HepG2 (cell line): ENCODE data around the gene HHIPL2. TPM values are rescaled to one million over a fixed set of nuclear protein-coding genes. Genes with fewer than 3 reads are reported as not detected.

Experiments used
- ARID2 ChIP-seq: sonication (generic); formaldehyde crosslinking; IDR thresholded peaks from 2 replicates; pipeline ENCODE4 v1.8.1; 2022; ENCODE audit warnings: mild to moderate bottlenecking, missing genetic modification reagents, borderline replicate concordance
- FOSL2 ChIP-seq: sonication (generic); formaldehyde crosslinking; IDR thresholded peaks from 2 replicates; pipeline ENCODE4 v1.4.0; 2020; ENCODE audit warnings: missing genetic modification reagents
- FOXA3 ChIP-seq: IDR thresholded peaks from 2 replicates; pipeline ENCODE4 v1.6.1; 2016; ENCODE audit warnings: missing genetic modification reagents, missing compliant biosample characterization
- GFI1 ChIP-seq: sonication (generic); formaldehyde crosslinking; IDR thresholded peaks from 2 replicates; pipeline ENCODE4 v1.5.0; 2020; ENCODE audit warnings: missing genetic modification reagents, mild to moderate bottlenecking, borderline replicate concordance
- MED1 ChIP-seq: sonication (generic); formaldehyde crosslinking; IDR thresholded peaks from 2 replicates; pipeline ENCODE4 v1.4.0; 2020; ENCODE audit warnings: missing genetic modification reagents
- MIER3 ChIP-seq: IDR thresholded peaks from 2 replicates; pipeline ENCODE4 v1.6.1; 2016; ENCODE audit warnings: missing compliant biosample characterization, borderline replicate concordance
- ZNF326 ChIP-seq: sonication (generic); formaldehyde crosslinking; IDR thresholded peaks from 2 replicates; pipeline ENCODE4 v1.4.0; 2020; ENCODE audit warnings: missing genetic modification reagents, borderline replicate concordance
- ZNF430 ChIP-seq: sonication (generic); formaldehyde crosslinking; IDR thresholded peaks from 2 replicates; pipeline ENCODE4 v1.9.0; 2021; ENCODE audit warnings: mild to moderate bottlenecking, missing genetic modification reagents
- ZNF510 ChIP-seq: sonication (generic); formaldehyde crosslinking; IDR thresholded peaks from 2 replicates; pipeline ENCODE4 v1.4.0; 2020; ENCODE audit warnings: low read depth, mild to moderate bottlenecking, missing genetic modification reagents
- ZNF589 ChIP-seq: sonication (generic); formaldehyde crosslinking; conservative IDR thresholded peaks from 2 replicates; pipeline ENCODE4 v1.8.0; 2022; ENCODE audit warnings: mild to moderate bottlenecking, moderate library complexity, missing genetic modification reagents
- ZNF781 ChIP-seq: sonication (generic); formaldehyde crosslinking; IDR thresholded peaks from 2 replicates; pipeline ENCODE4 v1.5.1; 2020; ENCODE audit warnings: borderline replicate concordance, mild to moderate bottlenecking, missing genetic modification reagents; ENCODE audit errors: not compliant biosample characterization
- ZNF839 ChIP-seq: sonication (generic); formaldehyde crosslinking; IDR thresholded peaks from 2 replicates; pipeline ENCODE4 v1.4.0; 2020; ENCODE audit warnings: missing genetic modification reagents, mild to moderate bottlenecking, borderline replicate concordance
- polyA plus RNA-seq, 8 experiments: library from polyadenylated mRNA; depleted of rRNA in 3 of 8; stranded (reverse) in 7 of 8; unstranded in 1 of 8; fragments of >200 nt; fragmentation: Illumina TruSeq in 4 of 8; extraction: Trizol in 4 of 8; gene quantifications; 2 replicates each; pipeline versions ENCODE4 v1.2.1 to v1.2.3, GENCODE V29; 2011 to 2016; ENCODE audit warnings: low read depth in 4 of 8, missing spikeins in 1 of 8, mixed read lengths in 1 of 8; ENCODE audit not compliant: insufficient read depth in 1 of 8
- total RNA-seq, 5 experiments: library from RNA; depleted of rRNA; stranded (reverse); fragments of >200 nt; fragmentation: Illumina TruSeq; extraction: Trizol; gene quantifications; 2 replicates each; pipeline ENCODE4 v1.2.3, GENCODE V29; 2016; ENCODE audit warnings: low read depth in 1 of 5
- TF ChIP-seq, protein P1 (sequence below): sonication (generic); formaldehyde crosslinking; conservative IDR thresholded peaks from 2 replicates; pipeline ENCODE4 v1.4.0; 2020; ENCODE audit warnings: mild to moderate bottlenecking, missing genetic modification reagents, moderate library complexity
- TF ChIP-seq, protein P2 (sequence below): sonication (generic); formaldehyde crosslinking; IDR thresholded peaks from 2 replicates; pipeline ENCODE4 v1.9.0; 2022; ENCODE audit warnings: missing genetic modification reagents, mild to moderate bottlenecking, borderline replicate concordance
- TF ChIP-seq, protein P3 (sequence below): sonication (generic); formaldehyde crosslinking; IDR thresholded peaks from 2 replicates; pipeline ENCODE4 v1.5.1; 2020; ENCODE audit warnings: missing genetic modification reagents, mild to moderate bottlenecking, borderline replicate concordance
- TF ChIP-seq, protein P4 (sequence below): sonication (generic); formaldehyde crosslinking; IDR thresholded peaks from 2 replicates; pipeline ENCODE4 v1.4.0; 2020; ENCODE audit warnings: mild to moderate bottlenecking, missing genetic modification reagents

Gene HHIPL2
- total and polyA plus RNA-seq, 2 of the 13 experiments (the other 11 are each of a cell fraction or from before 2014, with no cell fraction given), result 0.53 to 1.3 TPM

GRCh38 chr1:222555992-222556615 lies 8.2 kb upstream of the HHIPL2 start (continued):
- TF ChIP-seq, protein P1, sequence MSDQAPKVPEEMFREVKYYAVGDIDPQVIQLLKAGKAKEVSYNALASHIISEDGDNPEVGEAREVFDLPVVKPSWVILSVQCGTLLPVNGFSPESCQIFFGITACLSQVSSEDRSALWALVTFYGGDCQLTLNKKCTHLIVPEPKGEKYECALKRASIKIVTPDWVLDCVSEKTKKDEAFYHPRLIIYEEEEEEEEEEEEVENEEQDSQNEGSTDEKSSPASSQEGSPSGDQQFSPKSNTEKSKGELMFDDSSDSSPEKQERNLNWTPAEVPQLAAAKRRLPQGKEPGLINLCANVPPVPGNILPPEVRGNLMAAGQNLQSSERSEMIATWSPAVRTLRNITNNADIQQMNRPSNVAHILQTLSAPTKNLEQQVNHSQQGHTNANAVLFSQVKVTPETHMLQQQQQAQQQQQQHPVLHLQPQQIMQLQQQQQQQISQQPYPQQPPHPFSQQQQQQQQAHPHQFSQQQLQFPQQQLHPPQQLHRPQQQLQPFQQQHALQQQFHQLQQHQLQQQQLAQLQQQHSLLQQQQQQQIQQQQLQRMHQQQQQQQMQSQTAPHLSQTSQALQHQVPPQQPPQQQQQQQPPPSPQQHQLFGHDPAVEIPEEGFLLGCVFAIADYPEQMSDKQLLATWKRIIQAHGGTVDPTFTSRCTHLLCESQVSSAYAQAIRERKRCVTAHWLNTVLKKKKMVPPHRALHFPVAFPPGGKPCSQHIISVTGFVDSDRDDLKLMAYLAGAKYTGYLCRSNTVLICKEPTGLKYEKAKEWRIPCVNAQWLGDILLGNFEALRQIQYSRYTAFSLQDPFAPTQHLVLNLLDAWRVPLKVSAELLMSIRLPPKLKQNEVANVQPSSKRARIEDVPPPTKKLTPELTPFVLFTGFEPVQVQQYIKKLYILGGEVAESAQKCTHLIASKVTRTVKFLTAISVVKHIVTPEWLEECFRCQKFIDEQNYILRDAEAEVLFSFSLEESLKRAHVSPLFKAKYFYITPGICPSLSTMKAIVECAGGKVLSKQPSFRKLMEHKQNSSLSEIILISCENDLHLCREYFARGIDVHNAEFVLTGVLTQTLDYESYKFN (CRISPR knock-in tag), result peak; percentile 80
- TF ChIP-seq ARID2 (no peak), MIER3 (CRISPR knock-in tag) (peak; percentile 59; the same call in 1 of the 2 replicates), FOXA3 (CRISPR knock-in tag) (0 out of 2 replicates have a peak, but pooled peaks have one; percentile 45), ZNF781 (CRISPR knock-in tag) (no peak), ZNF510 (CRISPR knock-in tag) (no peak), ZNF589 (CRISPR knock-in tag) (no peak), ZNF839 (no peak), MED1 (CRISPR knock-in tag) (peak; percentile 27; the same call in 1 of the 2 replicates), ZNF430 (CRISPR knock-in tag) (peak; percentile 25; the same call in 1 of the 2 replicates), GFI1 (CRISPR knock-in tag) (no peak), FOSL2 (peak; percentile 41), ZNF326 (CRISPR knock-in tag) (no peak)
- TF ChIP-seq, protein P2, sequence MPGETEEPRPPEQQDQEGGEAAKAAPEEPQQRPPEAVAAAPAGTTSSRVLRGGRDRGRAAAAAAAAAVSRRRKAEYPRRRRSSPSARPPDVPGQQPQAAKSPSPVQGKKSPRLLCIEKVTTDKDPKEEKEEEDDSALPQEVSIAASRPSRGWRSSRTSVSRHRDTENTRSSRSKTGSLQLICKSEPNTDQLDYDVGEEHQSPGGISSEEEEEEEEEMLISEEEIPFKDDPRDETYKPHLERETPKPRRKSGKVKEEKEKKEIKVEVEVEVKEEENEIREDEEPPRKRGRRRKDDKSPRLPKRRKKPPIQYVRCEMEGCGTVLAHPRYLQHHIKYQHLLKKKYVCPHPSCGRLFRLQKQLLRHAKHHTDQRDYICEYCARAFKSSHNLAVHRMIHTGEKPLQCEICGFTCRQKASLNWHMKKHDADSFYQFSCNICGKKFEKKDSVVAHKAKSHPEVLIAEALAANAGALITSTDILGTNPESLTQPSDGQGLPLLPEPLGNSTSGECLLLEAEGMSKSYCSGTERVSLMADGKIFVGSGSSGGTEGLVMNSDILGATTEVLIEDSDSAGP (CRISPR knock-in tag), result no peak
- TF ChIP-seq, protein P3, sequence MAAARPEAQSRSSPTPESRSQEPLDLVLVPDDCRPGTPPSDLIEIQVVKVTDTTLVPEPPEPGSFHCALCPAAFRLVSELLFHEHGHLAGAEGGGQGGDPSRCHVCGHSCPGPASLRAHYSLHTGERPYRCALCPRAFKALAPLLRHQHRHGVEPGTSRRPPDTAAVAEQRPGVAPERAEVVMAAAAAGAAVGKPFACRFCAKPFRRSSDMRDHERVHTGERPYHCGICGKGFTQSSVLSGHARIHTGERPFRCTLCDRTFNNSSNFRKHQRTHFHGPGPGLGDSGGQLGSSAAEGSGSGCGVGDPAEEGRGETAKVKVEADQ (CRISPR knock-in tag), result no peak
- TF ChIP-seq, protein P4, sequence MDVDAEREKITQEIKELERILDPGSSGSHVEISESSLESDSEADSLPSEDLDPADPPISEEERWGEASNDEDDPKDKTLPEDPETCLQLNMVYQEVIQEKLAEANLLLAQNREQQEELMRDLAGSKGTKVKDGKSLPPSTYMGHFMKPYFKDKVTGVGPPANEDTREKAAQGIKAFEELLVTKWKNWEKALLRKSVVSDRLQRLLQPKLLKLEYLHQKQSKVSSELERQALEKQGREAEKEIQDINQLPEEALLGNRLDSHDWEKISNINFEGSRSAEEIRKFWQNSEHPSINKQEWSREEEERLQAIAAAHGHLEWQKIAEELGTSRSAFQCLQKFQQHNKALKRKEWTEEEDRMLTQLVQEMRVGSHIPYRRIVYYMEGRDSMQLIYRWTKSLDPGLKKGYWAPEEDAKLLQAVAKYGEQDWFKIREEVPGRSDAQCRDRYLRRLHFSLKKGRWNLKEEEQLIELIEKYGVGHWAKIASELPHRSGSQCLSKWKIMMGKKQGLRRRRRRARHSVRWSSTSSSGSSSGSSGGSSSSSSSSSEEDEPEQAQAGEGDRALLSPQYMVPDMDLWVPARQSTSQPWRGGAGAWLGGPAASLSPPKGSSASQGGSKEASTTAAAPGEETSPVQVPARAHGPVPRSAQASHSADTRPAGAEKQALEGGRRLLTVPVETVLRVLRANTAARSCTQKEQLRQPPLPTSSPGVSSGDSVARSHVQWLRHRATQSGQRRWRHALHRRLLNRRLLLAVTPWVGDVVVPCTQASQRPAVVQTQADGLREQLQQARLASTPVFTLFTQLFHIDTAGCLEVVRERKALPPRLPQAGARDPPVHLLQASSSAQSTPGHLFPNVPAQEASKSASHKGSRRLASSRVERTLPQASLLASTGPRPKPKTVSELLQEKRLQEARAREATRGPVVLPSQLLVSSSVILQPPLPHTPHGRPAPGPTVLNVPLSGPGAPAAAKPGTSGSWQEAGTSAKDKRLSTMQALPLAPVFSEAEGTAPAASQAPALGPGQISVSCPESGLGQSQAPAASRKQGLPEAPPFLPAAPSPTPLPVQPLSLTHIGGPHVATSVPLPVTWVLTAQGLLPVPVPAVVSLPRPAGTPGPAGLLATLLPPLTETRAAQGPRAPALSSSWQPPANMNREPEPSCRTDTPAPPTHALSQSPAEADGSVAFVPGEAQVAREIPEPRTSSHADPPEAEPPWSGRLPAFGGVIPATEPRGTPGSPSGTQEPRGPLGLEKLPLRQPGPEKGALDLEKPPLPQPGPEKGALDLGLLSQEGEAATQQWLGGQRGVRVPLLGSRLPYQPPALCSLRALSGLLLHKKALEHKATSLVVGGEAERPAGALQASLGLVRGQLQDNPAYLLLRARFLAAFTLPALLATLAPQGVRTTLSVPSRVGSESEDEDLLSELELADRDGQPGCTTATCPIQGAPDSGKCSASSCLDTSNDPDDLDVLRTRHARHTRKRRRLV (CRISPR knock-in tag), result no peak
